Mesenchymal stem cell (in vitro differentiated cells and primary cell): Measurements from ENCODE around the gene C10orf143.
"Not testable (repeated sequence)": the region's sequence is repeated elsewhere in the genome, so short reads cannot be mapped to it uniquely, and the experiment has no call there.

Experiments used
- DNase-seq: peaks from one replicate; pipeline ENCODE4 v3.0.0-alpha.2; 2013
- H2AFZ ChIP-seq: one replicate; pipeline ENCODE4 v1.6.1; 2013; ENCODE audit warnings: low read depth, mild to moderate bottlenecking, control low read depth, inconsistent platforms, low read length, moderate library complexity
- H2AK5ac ChIP-seq: 2 replicates; pipeline ENCODE4 v1.6.1; 2013; ENCODE audit warnings: low read length, moderate library complexity, mild to moderate bottlenecking, inconsistent platforms; ENCODE audit not compliant: severe bottlenecking
- H2BK120ac ChIP-seq: one replicate; pipeline ENCODE4 v1.6.1; 2013; ENCODE audit warnings: low read depth, mild to moderate bottlenecking, inconsistent platforms, low read length, moderate library complexity
- H2BK12ac ChIP-seq, 2 experiments: one replicate each; pipeline ENCODE4 v1.6.1; 2013; ENCODE audit warnings: inconsistent platforms in 2 of 2, low read length in 2 of 2, mild to moderate bottlenecking in 2 of 2, moderate library complexity in 2 of 2, control low read depth in 1 of 2
- H2BK15ac ChIP-seq: one replicate; pipeline ENCODE4 v1.6.1; 2013; ENCODE audit warnings: mild to moderate bottlenecking, low read depth, inconsistent platforms; ENCODE audit not compliant: poor library complexity, severe bottlenecking
- H2BK5ac ChIP-seq: 2 replicates; pipeline ENCODE4 v1.6.1; 2013; ENCODE audit warnings: low read depth, mild to moderate bottlenecking, low read length, control low read depth, inconsistent platforms; ENCODE audit not compliant: poor library complexity, severe bottlenecking
- H3K14ac ChIP-seq, 2 experiments: one replicate each; pipeline ENCODE4 v1.6.1; 2013; ENCODE audit warnings: inconsistent platforms in 2 of 2, low read length in 2 of 2, control low read depth in 1 of 2, mild to moderate bottlenecking in 1 of 2, moderate library complexity in 1 of 2
- H3K18ac ChIP-seq, 2 experiments: one replicate each; pipeline ENCODE4 v1.6.1; 2013; ENCODE audit warnings: inconsistent platforms in 2 of 2, low read length in 2 of 2, control low read depth in 1 of 2, low read depth in 1 of 2, mild to moderate bottlenecking in 1 of 2
- H3K23ac ChIP-seq, 2 experiments: one replicate each; pipeline ENCODE4 v1.6.1; 2013; ENCODE audit warnings: inconsistent platforms in 2 of 2, low read length in 2 of 2, mild to moderate bottlenecking in 2 of 2, moderate library complexity in 2 of 2, control low read depth in 1 of 2
- H3K27ac ChIP-seq: 2 replicates; pipeline ENCODE4 v1.5.1; 2013; ENCODE audit warnings: mild to moderate bottlenecking, moderate library complexity, low read length, control low read depth, inconsistent platforms; ENCODE audit not compliant: poor library complexity, severe bottlenecking
- H3K27me3 ChIP-seq, 2 experiments: 2 replicates each; pipeline versions ENCODE4 v1.6.1 to v1.7.0; 2013; ENCODE audit warnings: low read length in 2 of 2, mild to moderate bottlenecking in 2 of 2, moderate library complexity in 2 of 2, control low read depth in 1 of 2, inconsistent platforms in 1 of 2; ENCODE audit not compliant: control insufficient read depth in 1 of 2, insufficient read depth in 1 of 2
- H3K36me3 ChIP-seq, 2 experiments: 2 replicates each; pipeline versions ENCODE4 v1.6.1 to v1.7.0; 2013; ENCODE audit warnings: low read length in 2 of 2, control low read depth in 1 of 2, inconsistent platforms in 1 of 2, low read depth in 1 of 2, mild to moderate bottlenecking in 1 of 2; ENCODE audit not compliant: insufficient read depth in 2 of 2, control insufficient read depth in 1 of 2
- H3K4ac ChIP-seq, 2 experiments: one replicate each; pipeline ENCODE4 v1.6.1; 2013; ENCODE audit warnings: inconsistent platforms in 2 of 2, low read length in 2 of 2, mild to moderate bottlenecking in 2 of 2, moderate library complexity in 2 of 2, control low read depth in 1 of 2, low read depth in 1 of 2
- H3K4me1 ChIP-seq: 2 replicates; pipeline ENCODE4 v1.6.1; 2013; ENCODE audit warnings: low read depth, low read length, control low read depth; ENCODE audit not compliant: control insufficient read depth, insufficient read depth
- H3K4me2 ChIP-seq: 2 replicates; pipeline ENCODE4 v1.6.1; 2013; ENCODE audit warnings: low read length, mild to moderate bottlenecking, inconsistent platforms; ENCODE audit not compliant: poor library complexity, severe bottlenecking
- H3K4me3 ChIP-seq, 2 experiments: 2 replicates each; pipeline versions ENCODE4 v1.5.1 to v1.7.0; 2013; ENCODE audit warnings: low read length in 2 of 2, mild to moderate bottlenecking in 2 of 2, control low read depth in 1 of 2, low read depth in 1 of 2; ENCODE audit not compliant: insufficient read depth in 1 of 2
- H3K79me1 ChIP-seq: replicated peaks from 2 replicates; pipeline ENCODE4 v1.6.1; 2013; ENCODE audit warnings: mild to moderate bottlenecking, control low read depth, low read length, inconsistent platforms; ENCODE audit not compliant: poor library complexity, severe bottlenecking
- H3K9ac ChIP-seq: 2 replicates; pipeline ENCODE4 v1.7.0; 2013; ENCODE audit warnings: mild to moderate bottlenecking, low read length, moderate library complexity
- H3K9me3 ChIP-seq: 2 replicates; pipeline ENCODE4 v1.7.0; 2013; ENCODE audit warnings: mild to moderate bottlenecking, low read length; ENCODE audit not compliant: control insufficient read depth
- H4K8ac ChIP-seq: one replicate; pipeline ENCODE4 v1.6.1; 2013; ENCODE audit warnings: inconsistent platforms, mild to moderate bottlenecking, low read length, moderate library complexity
- H4K91ac ChIP-seq: one replicate; pipeline ENCODE4 v1.6.1; 2013; ENCODE audit warnings: mild to moderate bottlenecking, low read length, inconsistent platforms
- WGBS: methylation state at CpG from one replicate; pipeline ENCODE4 v1.1.7; 2013; ENCODE audit warnings: mixed read lengths; 5-methylcytosine and 5-hydroxymethylcytosine counted together

The C10orf143 gene

DNA sequence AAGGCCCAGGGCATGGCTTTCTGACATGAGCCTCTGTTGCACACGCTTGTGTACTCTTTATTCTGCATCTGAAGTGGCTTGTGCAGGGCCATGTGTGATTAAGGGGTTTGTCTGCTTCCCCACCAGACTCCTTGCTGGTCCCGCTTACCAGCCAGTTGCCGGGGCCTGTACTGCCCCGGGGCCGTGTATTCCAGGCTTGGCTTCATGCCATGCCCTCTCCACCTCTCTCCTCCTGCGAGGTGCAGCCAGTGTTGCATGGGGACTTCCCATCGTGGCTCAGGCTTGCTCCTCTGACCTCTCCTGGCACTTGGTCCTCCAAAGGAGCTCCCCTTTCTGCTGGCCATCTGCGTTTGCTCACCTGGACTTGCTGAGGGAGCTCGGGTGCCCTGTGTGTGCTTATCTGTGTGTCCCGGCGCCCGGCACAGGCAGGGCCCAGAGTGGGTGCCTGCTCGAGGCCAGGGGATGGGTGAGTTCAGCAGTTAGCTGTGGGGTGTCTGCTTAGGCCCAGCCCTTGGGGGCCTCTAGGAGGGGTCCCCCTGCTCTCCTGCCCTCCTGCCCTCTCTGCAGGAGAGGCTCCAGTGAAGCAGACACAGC lies 11.0 kb upstream of the C10orf143 start:
- WGBS: 82% methylated on average over 13 of the region's 13 CpGs
- H2BK12ac ChIP-seq: no peak overlapping the region

DNA sequence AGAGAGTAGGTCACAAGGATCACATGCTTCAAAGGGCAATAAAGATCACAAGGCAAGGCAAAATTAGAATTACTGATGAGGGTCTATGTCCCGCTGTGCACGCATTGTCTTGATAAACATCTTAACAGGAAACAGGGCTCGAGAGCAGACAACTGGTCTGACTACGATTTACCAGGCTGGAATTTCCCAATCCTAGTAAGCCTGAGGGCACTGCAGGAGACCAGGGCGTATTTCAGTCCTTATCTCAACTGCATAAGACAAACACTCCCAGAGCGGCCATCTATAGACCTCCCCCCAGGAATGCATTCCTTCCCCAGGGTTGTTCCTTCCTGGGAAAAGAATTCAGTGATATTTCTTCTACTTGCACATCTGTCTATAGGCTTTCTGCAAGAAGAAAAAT lies 6.9 kb upstream of the C10orf143 start:
- H2BK120ac ChIP-seq, H2BK12ac ChIP-seq, H3K14ac ChIP-seq, H2BK15ac ChIP-seq, H3K27ac ChIP-seq, H3K23ac ChIP-seq, DNase-seq, H3K79me1 ChIP-seq, H3K27me3 ChIP-seq, H4K8ac ChIP-seq, H2AK5ac ChIP-seq, H3K4ac ChIP-seq, H3K4me3 ChIP-seq, H4K91ac ChIP-seq, H2BK5ac ChIP-seq, H3K4me1 ChIP-seq, H2AFZ ChIP-seq, H3K18ac ChIP-seq, H3K9me3 ChIP-seq, H3K4me2 ChIP-seq, H3K36me3 ChIP-seq, H3K9ac ChIP-seq: not testable (repeated sequence)
- 26% methylated on average over 6 of the region's 6 CpGs for WGBS

More for the DNA sequence above, 11.0 kb upstream of the C10orf143 start:
- Histone ChIP-seq H4K91ac (no peak overlapping the region), H3K18ac (no peak overlapping the region), H2BK120ac (no peak overlapping the region), H3K27me3 (no peaks in the 10 kb centered on the region), H3K9ac (no peak overlapping the region), H3K4me3 (no peak overlapping the region), H2AK5ac (no peak overlapping the region), H3K27ac (no peak overlapping the region), H3K23ac (no peak overlapping the region), H3K4me2 (no peak overlapping the region), H3K14ac (no peak overlapping the region), H2BK5ac (no peak overlapping the region), H2BK15ac (no peak overlapping the region), H2AFZ (no peak overlapping the region), H3K36me3 (no peaks in the 10 kb centered on the region), H3K4ac (no peak overlapping the region), H3K4me1 (peaks cover 3% of the 10 kb centered on the region), H3K9me3 (no peaks in the 10 kb centered on the region), H3K79me1 (no peaks in the 10 kb centered on the region), H4K8ac (no peak overlapping the region)
- no peak for DNase-seq

DNA sequence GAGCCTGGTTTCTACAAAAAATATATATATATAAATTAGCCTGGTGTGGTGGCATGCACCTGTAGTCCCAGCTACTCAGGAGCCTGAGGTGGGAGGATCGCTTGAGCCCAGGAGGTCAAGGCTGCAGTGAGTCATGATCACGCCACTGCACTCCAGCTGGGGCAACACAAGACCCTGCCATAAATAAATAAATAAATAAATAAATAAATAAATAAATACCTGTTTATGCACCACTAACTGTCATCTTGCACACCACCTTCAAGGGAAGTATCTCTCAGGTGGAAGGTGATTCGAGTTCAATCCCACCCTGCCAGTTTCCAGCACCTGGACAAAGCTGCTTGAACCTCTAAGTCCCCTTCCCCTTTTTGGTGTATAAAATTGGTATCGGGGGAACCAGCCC lies 6.3 kb upstream of the C10orf143 start:
- not testable (repeated sequence) for H3K36me3 ChIP-seq, H2AFZ ChIP-seq, H2BK120ac ChIP-seq, H2AK5ac ChIP-seq, H3K27me3 ChIP-seq, H3K9me3 ChIP-seq, DNase-seq, H3K9ac ChIP-seq, H4K91ac ChIP-seq, H3K4me3 ChIP-seq, H2BK12ac ChIP-seq, H3K27ac ChIP-seq, H2BK15ac ChIP-seq, H3K14ac ChIP-seq, H3K4ac ChIP-seq, H4K8ac ChIP-seq, H3K4me1 ChIP-seq, H3K18ac ChIP-seq, H2BK5ac ChIP-seq, H3K4me2 ChIP-seq, H3K79me1 ChIP-seq, H3K23ac ChIP-seq
- 89% methylated on average over 1 of the region's 4 CpGs for WGBS

DNA sequence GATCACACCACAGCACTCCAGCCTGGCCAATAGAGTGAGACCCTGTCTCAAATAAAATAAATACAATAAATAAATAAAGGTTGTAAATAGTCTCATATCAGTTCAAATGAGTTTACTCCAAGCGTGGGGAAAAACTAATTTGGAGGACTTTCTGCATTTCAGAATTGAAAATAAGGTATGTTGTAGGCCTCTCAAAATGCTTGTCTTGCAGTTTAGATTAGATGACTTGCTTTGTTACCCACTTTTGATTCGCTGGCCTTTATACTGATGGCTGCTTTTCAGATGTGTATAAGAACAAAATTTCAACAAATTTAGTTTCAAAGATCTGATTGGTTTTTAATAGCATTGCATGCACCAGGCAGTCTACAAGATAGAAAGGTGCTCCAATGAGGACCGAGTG lies 2.2 kb upstream of the C10orf143 start:
- Histone ChIP-seq H3K14ac (no peak overlapping the region), H3K9me3 (no peaks in the 10 kb centered on the region), H2AFZ (no peak overlapping the region), H3K27ac (no peak overlapping the region), H2BK120ac (no peak overlapping the region), H2BK12ac (no peak overlapping the region), H2BK15ac (no peak overlapping the region), H3K18ac (no peak overlapping the region), H3K4me1 (peaks cover 10% of the 10 kb centered on the region), H3K27me3 (no peaks in the 10 kb centered on the region), H4K8ac (no peak overlapping the region), H4K91ac (no peak overlapping the region), H3K36me3 (no peaks in the 10 kb centered on the region), H3K4me3 (no peak overlapping the region), H3K9ac (no peak overlapping the region), H3K4me2 (no peak overlapping the region), H2AK5ac (no peak overlapping the region), H3K23ac (no peak overlapping the region), H2BK5ac (no peak overlapping the region), H3K4ac (no peak overlapping the region), H3K79me1 (peaks cover 14% of the 10 kb centered on the region)
- 93% methylated on average over 3 of the region's 3 CpGs for WGBS
- DNase-seq: no peak
